Kidney epithelial cell (primary cell): ENCODE measurements around the gene CDK14. TPM values are rescaled to one million over a fixed set of nuclear protein-coding genes. Genes with fewer than 3 reads are reported as not detected.

Experiments used
- DNase-seq: peaks from one replicate; pipeline ENCODE4 v3.0.0-alpha.2; 2010; ENCODE audit warnings: low read depth
- H3K27me3 ChIP-seq: 2 replicates; pipeline ENCODE4 v1.6.0; 2011; ENCODE audit warnings: low read length; ENCODE audit not compliant: control insufficient read depth, insufficient read depth
- H3K36me3 ChIP-seq: 2 replicates; pipeline ENCODE4 v1.5.1; 2011; ENCODE audit warnings: low read length; ENCODE audit not compliant: control insufficient read depth, insufficient read depth
- H3K4me3 ChIP-seq: 2 replicates; pipeline ENCODE4 v1.5.1; 2011; ENCODE audit warnings: low read depth, mild to moderate bottlenecking, control low read depth, low read length
- total RNA-seq: library from RNA; depleted of rRNA; stranded (reverse); fragments of >200 nt; gene quantifications from 2 replicates; pipeline ENCODE4 v1.2.3, GENCODE V29; 2015
- TF ChIP-seq, protein P1 (sequence below): IDR thresholded peaks from 2 replicates; pipeline ENCODE4 v1.5.1; 2011; ENCODE audit warnings: mild to moderate bottlenecking, moderate library complexity, low read length, control low read depth, inconsistent platforms; ENCODE audit not compliant: insufficient read depth, poor library complexity, severe bottlenecking

CDK14 gene
- total RNA-seq, 1 donor from 2014 or later = 18.2 TPM

DNA sequence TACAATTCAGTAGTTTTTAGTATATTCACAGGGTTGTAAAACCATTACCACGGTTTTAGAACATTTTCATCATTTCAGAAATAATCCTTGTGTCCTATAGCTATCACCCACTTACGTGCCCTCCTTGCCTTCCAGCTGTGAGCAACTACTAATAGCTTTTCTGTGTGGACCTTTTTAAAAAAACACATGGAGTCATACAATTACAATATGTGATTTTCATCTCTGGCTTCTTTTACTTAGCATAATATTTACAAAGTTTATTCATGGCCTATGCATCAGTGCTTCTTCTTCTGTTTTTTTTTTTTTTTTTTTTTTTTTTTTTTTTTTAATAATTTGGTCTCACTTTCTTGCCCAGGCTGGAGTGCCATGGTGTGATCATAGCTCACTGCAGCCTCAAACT is 76.1 kb downstream of the CDK14 start:
- DNase-seq = no peak

GRCh38 chr7:90674625-90675024 is 78.5 kb downstream of the CDK14 start:
- H3K4me3 ChIP-seq = no peak overlapping the region
- TF ChIP-seq, protein P1, sequence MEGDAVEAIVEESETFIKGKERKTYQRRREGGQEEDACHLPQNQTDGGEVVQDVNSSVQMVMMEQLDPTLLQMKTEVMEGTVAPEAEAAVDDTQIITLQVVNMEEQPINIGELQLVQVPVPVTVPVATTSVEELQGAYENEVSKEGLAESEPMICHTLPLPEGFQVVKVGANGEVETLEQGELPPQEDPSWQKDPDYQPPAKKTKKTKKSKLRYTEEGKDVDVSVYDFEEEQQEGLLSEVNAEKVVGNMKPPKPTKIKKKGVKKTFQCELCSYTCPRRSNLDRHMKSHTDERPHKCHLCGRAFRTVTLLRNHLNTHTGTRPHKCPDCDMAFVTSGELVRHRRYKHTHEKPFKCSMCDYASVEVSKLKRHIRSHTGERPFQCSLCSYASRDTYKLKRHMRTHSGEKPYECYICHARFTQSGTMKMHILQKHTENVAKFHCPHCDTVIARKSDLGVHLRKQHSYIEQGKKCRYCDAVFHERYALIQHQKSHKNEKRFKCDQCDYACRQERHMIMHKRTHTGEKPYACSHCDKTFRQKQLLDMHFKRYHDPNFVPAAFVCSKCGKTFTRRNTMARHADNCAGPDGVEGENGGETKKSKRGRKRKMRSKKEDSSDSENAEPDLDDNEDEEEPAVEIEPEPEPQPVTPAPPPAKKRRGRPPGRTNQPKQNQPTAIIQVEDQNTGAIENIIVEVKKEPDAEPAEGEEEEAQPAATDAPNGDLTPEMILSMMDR = no peak
- no peaks in the 10 kb centered on the region for H3K27me3 ChIP-seq
- H3K36me3 ChIP-seq = no peaks in the 10 kb centered on the region
- no peak for DNase-seq

More for the DNA sequence above, 76.1 kb downstream of the CDK14 start:
- Histone ChIP-seq H3K27me3 (no peaks in the 10 kb centered on the region), H3K36me3 (no peaks in the 10 kb centered on the region), H3K4me3 (no peak overlapping the region)
- TF ChIP-seq, protein P1 = no peak

- no peaks in the 10 kb centered on the region for H3K27me3 ChIP-seq
- H3K36me3 ChIP-seq = no peaks in the 10 kb centered on the region
- TF ChIP-seq, protein P1 = no peak
- no peak for DNase-seq
- H3K4me3 ChIP-seq = no peak overlapping the region
Observed at GRCh38 chr7:90675982-90676381, 79.9 kb downstream of the CDK14 start.

DNA sequence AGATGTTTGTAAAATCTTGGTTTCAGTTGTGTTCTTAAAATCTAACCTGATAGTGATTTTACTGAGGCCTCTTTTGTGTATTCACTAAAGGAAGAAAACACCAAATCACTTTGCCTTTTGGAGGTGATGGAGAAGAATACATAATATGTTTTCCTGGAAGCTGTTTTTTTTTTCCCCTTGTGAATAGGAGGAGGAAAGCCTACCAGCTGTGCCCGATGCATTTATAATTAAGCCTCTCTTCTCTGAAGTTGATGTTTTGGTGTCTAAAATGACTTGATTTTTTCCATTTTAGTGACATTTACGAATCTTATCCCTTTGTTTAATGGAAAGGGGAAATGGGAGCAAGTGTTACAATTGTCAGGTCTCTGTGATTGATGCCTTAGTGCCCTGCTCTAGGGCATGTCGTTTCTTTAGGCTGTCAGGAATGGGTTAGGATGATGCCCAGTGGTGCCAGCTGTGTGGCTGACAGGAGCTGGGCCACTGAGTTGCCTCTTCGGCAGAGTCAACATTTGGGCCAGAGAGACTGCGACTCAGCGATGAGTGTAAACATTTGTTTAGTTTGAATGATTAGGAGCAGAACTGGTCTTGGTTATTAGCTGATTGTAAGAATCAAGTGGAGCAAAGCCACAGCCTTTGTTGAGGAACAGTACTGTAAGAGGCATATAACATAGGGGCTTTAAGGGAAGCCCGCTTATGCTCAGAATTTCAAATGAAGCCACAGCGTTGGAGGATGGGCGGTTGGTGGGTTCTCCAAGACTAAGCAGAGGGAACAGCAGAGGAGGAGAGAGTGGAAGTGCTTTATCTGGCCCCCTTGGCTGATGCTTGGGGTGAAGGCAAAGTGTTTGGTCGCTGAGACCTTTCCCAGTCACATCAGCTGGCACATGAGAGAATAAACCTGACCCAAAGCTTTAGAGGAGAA is 81.6 kb downstream of the CDK14 start:
- Histone ChIP-seq H3K36me3 (no peaks in the 10 kb centered on the region), H3K27me3 (no peaks in the 10 kb centered on the region), H3K4me3 (no peak overlapping the region)
- DNase-seq = no peak
- TF ChIP-seq, protein P1 = no peak

GRCh38 chr7:90678986-90679385 is 82.9 kb downstream of the CDK14 start:
- Histone ChIP-seq H3K27me3 (no peaks in the 10 kb centered on the region), H3K4me3 (no peak overlapping the region), H3K36me3 (no peaks in the 10 kb centered on the region)
- DNase-seq = no peak
- TF ChIP-seq, protein P1 = no peak
